NCI-H226 (cell line): ENCODE measurements around the gene MYL5.
"Not testable (repeated sequence)": the region's sequence is repeated elsewhere in the genome, so short reads cannot be mapped to it uniquely, and the experiment has no call there.

Experiments
- DNase-seq: peaks from one replicate; pipeline ENCODE4 v3.0.0-alpha.2; 2015

The MYL5 gene

GRCh38 chr4:730511-730910 is 56.2 kb downstream of the MYL5 start:
- no peak for DNase-seq

GRCh38 chr4:730946-731904 is 56.9 kb downstream of the MYL5 start:
- DNase-seq = not testable (repeated sequence)
